ENCODE measurements around the gene MYO1F. TPM values are rescaled to one million over a fixed set of nuclear protein-coding genes. Genes with fewer than 3 reads are reported as not detected.

The MYO1F gene
- total RNA-seq, 1 experiment from 2014 or later: not detected

GRCh38 chr19:8612807-8613171, 35.5 kb upstream of the MYO1F start:
- H3K4me1 Mint-ChIP-seq (ENCODE audit: low read depth, unreplicated experiment): peaks cover 11% of the 10 kb centered on the region
- TF ChIP-seq CTCF (IDR thresholded peaks at IDR 0.05; ENCODE audit: unreplicated experiment): no peak
- peaks cover 54% of the 10 kb centered on the region for H3K27me3 Mint-ChIP-seq (ENCODE audit: unreplicated experiment)
- peaks cover 5% of the 10 kb centered on the region for H3K36me3 Mint-ChIP-seq (ENCODE audit: insufficient read depth, unreplicated experiment)
- intact Hi-C loops (cut with micrococcal nuclease; ENCODE audit: unreplicated experiment): no loop called here
- no TSS peak for BruUV-seq (replicated peaks)
- H3K27ac Mint-ChIP-seq (ENCODE audit: unreplicated experiment): no peak overlapping the region
- no peak overlapping the region for H3K4me3 Mint-ChIP-seq (ENCODE audit: low read depth, unreplicated experiment)
- DNase-seq: no peak
- CTCF ChIA-PET: interaction anchor here (0.5 to 0.7 kb wide), 2 partner anchors 82 to 426 kb away, joined by 3 to 6 read pairs; no protein-coding TSS in a partner anchor
- no peaks in the 10 kb centered on the region for H3K9me3 Mint-ChIP-seq (ENCODE audit: low read depth, unreplicated experiment)

- CTCF ChIA-PET: interaction anchor here (0.5 to 0.6 kb wide), 2 partner anchors 83 to 174 kb away, joined by 4 to 6 read pairs; no protein-coding TSS in a partner anchor
- no peaks in the 10 kb centered on the region for H3K9me3 Mint-ChIP-seq (ENCODE audit: low read depth, unreplicated experiment)
These were observed 34.9 kb upstream of the MYO1F start for GRCh38 chr19:8611877-8612806.

GRCh38 chr19:8611391-8611876, 34.2 kb upstream of the MYO1F start:
- no peak overlapping the region for H3K4me3 Mint-ChIP-seq (ENCODE audit: low read depth, unreplicated experiment)
- CTCF ChIA-PET: no interaction called here
- H3K4me1 Mint-ChIP-seq (ENCODE audit: low read depth, unreplicated experiment): peaks cover 11% of the 10 kb centered on the region
- H3K27me3 Mint-ChIP-seq (ENCODE audit: unreplicated experiment): peaks cover 61% of the 10 kb centered on the region
- peaks cover 5% of the 10 kb centered on the region for H3K36me3 Mint-ChIP-seq (ENCODE audit: insufficient read depth, unreplicated experiment)
- no peak for TF ChIP-seq CTCF (IDR thresholded peaks at IDR 0.05; ENCODE audit: unreplicated experiment)
- H3K9me3 Mint-ChIP-seq (ENCODE audit: low read depth, unreplicated experiment): no peaks in the 10 kb centered on the region
- intact Hi-C loops (cut with micrococcal nuclease; ENCODE audit: unreplicated experiment): no loop called here
- DNase-seq: no peak
- BruUV-seq (replicated peaks): no TSS peak
- no peak overlapping the region for H3K27ac Mint-ChIP-seq (ENCODE audit: unreplicated experiment)

More at GRCh38 chr19:8611877-8612806, 34.9 kb upstream of the MYO1F start:
- no peak for TF ChIP-seq CTCF (IDR thresholded peaks at IDR 0.05; ENCODE audit: unreplicated experiment)
- no peak for DNase-seq
- intact Hi-C loops (cut with micrococcal nuclease; ENCODE audit: unreplicated experiment): no loop called here
- Mint-ChIP-seq H3K36me3 (ENCODE audit: insufficient read depth, unreplicated experiment) (peaks cover 5% of the 10 kb centered on the region), H3K27me3 (ENCODE audit: unreplicated experiment) (peaks cover 61% of the 10 kb centered on the region), H3K4me1 (ENCODE audit: low read depth, unreplicated experiment) (peaks cover 11% of the 10 kb centered on the region), H3K4me3 (ENCODE audit: low read depth, unreplicated experiment) (no peak overlapping the region), H3K27ac (ENCODE audit: unreplicated experiment) (no peak overlapping the region)
- no TSS peak for BruUV-seq (replicated peaks)

- TF ChIP-seq CTCF (IDR thresholded peaks at IDR 0.05; ENCODE audit: unreplicated experiment): no peak
- CTCF ChIA-PET: no interaction called here
- peaks cover 5% of the 10 kb centered on the region for H3K36me3 Mint-ChIP-seq (ENCODE audit: insufficient read depth, unreplicated experiment)
- peaks cover 11% of the 10 kb centered on the region for H3K4me1 Mint-ChIP-seq (ENCODE audit: low read depth, unreplicated experiment)
- intact Hi-C loops (cut with micrococcal nuclease; ENCODE audit: unreplicated experiment): no loop called here
- BruUV-seq (replicated peaks): no TSS peak
- no peaks in the 10 kb centered on the region for H3K9me3 Mint-ChIP-seq (ENCODE audit: low read depth, unreplicated experiment)
- H3K4me3 Mint-ChIP-seq (ENCODE audit: low read depth, unreplicated experiment): no peak overlapping the region
- H3K27ac Mint-ChIP-seq (ENCODE audit: unreplicated experiment): no peak overlapping the region
- peaks cover 59% of the 10 kb centered on the region for H3K27me3 Mint-ChIP-seq (ENCODE audit: unreplicated experiment)
- DNase-seq: no peak
These were observed 33.7 kb upstream of the MYO1F start for GRCh38 chr19:8610936-8611300.

Data from Calu3 (cell line).